HL-60 (cell line): ENCODE data around the gene KCNG4.

Experiments used
- DNase-seq, 2 experiments: peaks; one replicate each; pipeline ENCODE4 v3.0.0-alpha.2; 2010 to 2020; ENCODE audit warnings: low read depth in 1 of 2, low spot score in 1 of 2
- H3K27ac ChIP-seq: fragments of 250-450 bp; sonication (Bioruptor Pico); replicated peaks from 2 replicates; pipeline ENCODE4 v1.5.1; 2020; ENCODE audit warnings: mild to moderate bottlenecking, moderate library complexity
- H3K27me3 ChIP-seq: fragments of 250-450 bp; sonication (Bioruptor Pico); 2 replicates; pipeline ENCODE4 v1.5.1; 2021; ENCODE audit warnings: mild to moderate bottlenecking, moderate library complexity; ENCODE audit not compliant: insufficient read depth, poor library complexity, severe bottlenecking
- H3K4me3 ChIP-seq: replicated peaks from 2 replicates; pipeline ENCODE4 v1.5.1; 2011; ENCODE audit warnings: mild to moderate bottlenecking, control low read depth, low read length; ENCODE audit not compliant: insufficient read depth
- GABPA ChIP-seq: IDR thresholded peaks from 2 replicates; pipeline ENCODE4 v1.6.1; 2012; ENCODE audit warnings: low read depth
- POLR2AphosphoS5 ChIP-seq: IDR thresholded peaks from 2 replicates; pipeline ENCODE4 v1.6.1; 2012; ENCODE audit warnings: low read depth
- REST ChIP-seq: IDR thresholded peaks from 2 replicates; pipeline ENCODE4 v1.6.1; 2012; ENCODE audit warnings: low read depth; ENCODE audit not compliant: insufficient replicate concordance
- SPI1 ChIP-seq: IDR thresholded peaks from 2 replicates; pipeline ENCODE4 v1.6.1; 2012; ENCODE audit warnings: low read depth, mild to moderate bottlenecking, borderline replicate concordance
- TF ChIP-seq, protein P1 (sequence below): IDR thresholded peaks from one replicate; pipeline ENCODE4 v1.5.1; 2011; ENCODE audit warnings: low read length, control low read depth, inconsistent platforms; ENCODE audit not compliant: insufficient read depth

The KCNG4 gene

GRCh38 chr16:84281074-84281473 lies 41.3 kb upstream of the KCNG4 start:
- Histone ChIP-seq H3K27ac (no peak overlapping the region), H3K27me3 (no peaks in the 10 kb centered on the region), H3K4me3 (no peak overlapping the region)
- TF ChIP-seq SPI1 (no peak), POLR2AphosphoS5 (no peak), GABPA (no peak), REST (no peak)
- TF ChIP-seq, protein P1, sequence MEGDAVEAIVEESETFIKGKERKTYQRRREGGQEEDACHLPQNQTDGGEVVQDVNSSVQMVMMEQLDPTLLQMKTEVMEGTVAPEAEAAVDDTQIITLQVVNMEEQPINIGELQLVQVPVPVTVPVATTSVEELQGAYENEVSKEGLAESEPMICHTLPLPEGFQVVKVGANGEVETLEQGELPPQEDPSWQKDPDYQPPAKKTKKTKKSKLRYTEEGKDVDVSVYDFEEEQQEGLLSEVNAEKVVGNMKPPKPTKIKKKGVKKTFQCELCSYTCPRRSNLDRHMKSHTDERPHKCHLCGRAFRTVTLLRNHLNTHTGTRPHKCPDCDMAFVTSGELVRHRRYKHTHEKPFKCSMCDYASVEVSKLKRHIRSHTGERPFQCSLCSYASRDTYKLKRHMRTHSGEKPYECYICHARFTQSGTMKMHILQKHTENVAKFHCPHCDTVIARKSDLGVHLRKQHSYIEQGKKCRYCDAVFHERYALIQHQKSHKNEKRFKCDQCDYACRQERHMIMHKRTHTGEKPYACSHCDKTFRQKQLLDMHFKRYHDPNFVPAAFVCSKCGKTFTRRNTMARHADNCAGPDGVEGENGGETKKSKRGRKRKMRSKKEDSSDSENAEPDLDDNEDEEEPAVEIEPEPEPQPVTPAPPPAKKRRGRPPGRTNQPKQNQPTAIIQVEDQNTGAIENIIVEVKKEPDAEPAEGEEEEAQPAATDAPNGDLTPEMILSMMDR: no peak
- DNase-seq: no peak

DNA sequence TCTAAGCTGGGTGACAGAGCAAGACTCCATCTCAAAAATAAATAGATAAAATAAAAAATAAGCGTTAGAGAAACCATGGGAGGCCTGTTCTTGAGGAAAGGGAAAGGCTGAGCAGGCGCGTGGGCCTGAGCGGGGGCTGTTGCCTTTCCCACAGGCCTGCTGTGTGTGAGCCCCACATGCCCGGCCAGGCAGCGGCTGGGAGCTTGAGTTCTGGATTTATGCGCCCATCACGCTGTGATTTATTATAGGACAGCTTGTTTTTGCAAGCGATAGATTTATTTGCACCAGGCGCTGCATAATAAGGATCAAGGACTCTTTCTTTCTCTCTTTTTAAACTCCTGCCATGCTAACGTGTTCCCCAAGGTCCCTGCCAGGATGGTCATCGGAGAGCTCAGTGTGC lies 40.1 kb upstream of the KCNG4 start:
- H3K27me3 ChIP-seq: no peaks in the 10 kb centered on the region
- TF ChIP-seq REST (no peak), POLR2AphosphoS5 (no peak), GABPA (no peak), SPI1 (no peak)
- TF ChIP-seq, protein P1: no peak
- no peak overlapping the region for H3K4me3 ChIP-seq
- no peak overlapping the region for H3K27ac ChIP-seq
- DNase-seq: no peak

DNA sequence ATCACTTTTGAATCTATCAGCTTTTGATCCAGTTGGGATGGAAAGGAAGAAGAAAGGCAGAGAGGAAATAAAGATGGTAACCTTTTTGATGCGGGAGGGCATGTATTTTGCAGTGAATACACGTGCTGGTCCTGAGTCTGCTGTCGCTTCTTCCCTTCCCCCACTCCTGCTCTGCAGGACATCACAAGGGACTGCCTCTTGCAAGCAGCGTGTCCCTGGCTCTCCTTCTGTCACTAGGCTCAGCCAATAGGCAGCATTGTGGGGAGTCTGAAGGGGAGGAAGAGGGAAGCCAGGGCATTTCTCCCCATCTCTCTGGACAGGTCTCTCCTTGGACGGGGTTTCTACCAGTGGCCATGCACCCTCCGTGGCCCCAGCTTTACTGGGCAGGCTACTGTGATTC lies 39.2 kb upstream of the KCNG4 start:
- H3K27ac ChIP-seq: no peak overlapping the region
- H3K27me3 ChIP-seq: no peaks in the 10 kb centered on the region
- TF ChIP-seq SPI1: no peak
- TF ChIP-seq, protein P1: no peak
- no peak for TF ChIP-seq POLR2AphosphoS5
- no peak for TF ChIP-seq REST
- TF ChIP-seq GABPA: no peak
- H3K4me3 ChIP-seq: no peak overlapping the region
- no peak for DNase-seq
